NT2/D1 (cell line): ENCODE data around the gene RETREG3.

Experiments
- SUZ12 ChIP-seq: IDR thresholded peaks from 2 replicates; pipeline ENCODE4 v1.6.1; 2011; ENCODE audit not compliant: insufficient read length, insufficient read depth; ENCODE audit errors: extremely low read depth
- YY1 ChIP-seq: IDR thresholded peaks from 2 replicates; pipeline ENCODE4 v1.6.1; 2011; ENCODE audit not compliant: insufficient read length, insufficient read depth
- ZNF274 ChIP-seq: IDR thresholded peaks from 2 replicates; pipeline ENCODE4 v1.6.1; 2011; ENCODE audit warnings: mild to moderate bottlenecking, low read depth, low read length

- TF ChIP-seq YY1 = no peak
- TF ChIP-seq ZNF274 = no peak
- TF ChIP-seq SUZ12 = no peak
These were observed 31.5 kb downstream of the RETREG3 start, which contains the start of gene PSMC3IP for GRCh38 chr17:42577532-42578281.
